Duodenal mucosa (tissue), 2 donors: Measurements from ENCODE around the gene TPCN1.

Experiments
- H3K27ac ChIP-seq: one replicate; pipeline ENCODE4 v1.7.0; 2013; ENCODE audit warnings: low read depth, low read length
- H3K27me3 ChIP-seq, 2 donors: one replicate each; pipeline ENCODE4 v1.7.0; 2013; ENCODE audit warnings: low read length in 2 of 2, control low read depth in 1 of 2; ENCODE audit not compliant: insufficient read depth in 2 of 2, control insufficient read depth in 1 of 2
- H3K36me3 ChIP-seq, 2 donors: one replicate each; pipeline ENCODE4 v1.7.0; 2013; ENCODE audit warnings: low read length in 2 of 2, control low read depth in 1 of 2; ENCODE audit not compliant: insufficient read depth in 2 of 2, control insufficient read depth in 1 of 2
- H3K4me1 ChIP-seq, 2 donors: one replicate each; pipeline ENCODE4 v1.7.0; 2013; ENCODE audit warnings: low read length in 2 of 2, control low read depth in 1 of 2; ENCODE audit not compliant: insufficient read depth in 2 of 2, control insufficient read depth in 1 of 2
- H3K4me3 ChIP-seq, 2 donors: one replicate each; pipeline ENCODE4 v1.7.0; 2013; ENCODE audit warnings: low read length in 2 of 2, low read depth in 1 of 2
- H3K9ac ChIP-seq, 2 donors: one replicate each; pipeline ENCODE4 v1.7.0; 2013; ENCODE audit warnings: low read length in 2 of 2, low read depth in 1 of 2
- H3K9me3 ChIP-seq, 2 donors: one replicate each; pipeline ENCODE4 v1.7.0; 2013; ENCODE audit warnings: low read length in 2 of 2, control low read depth in 1 of 2; ENCODE audit not compliant: control insufficient read depth in 1 of 2

Gene TPCN1

DNA sequence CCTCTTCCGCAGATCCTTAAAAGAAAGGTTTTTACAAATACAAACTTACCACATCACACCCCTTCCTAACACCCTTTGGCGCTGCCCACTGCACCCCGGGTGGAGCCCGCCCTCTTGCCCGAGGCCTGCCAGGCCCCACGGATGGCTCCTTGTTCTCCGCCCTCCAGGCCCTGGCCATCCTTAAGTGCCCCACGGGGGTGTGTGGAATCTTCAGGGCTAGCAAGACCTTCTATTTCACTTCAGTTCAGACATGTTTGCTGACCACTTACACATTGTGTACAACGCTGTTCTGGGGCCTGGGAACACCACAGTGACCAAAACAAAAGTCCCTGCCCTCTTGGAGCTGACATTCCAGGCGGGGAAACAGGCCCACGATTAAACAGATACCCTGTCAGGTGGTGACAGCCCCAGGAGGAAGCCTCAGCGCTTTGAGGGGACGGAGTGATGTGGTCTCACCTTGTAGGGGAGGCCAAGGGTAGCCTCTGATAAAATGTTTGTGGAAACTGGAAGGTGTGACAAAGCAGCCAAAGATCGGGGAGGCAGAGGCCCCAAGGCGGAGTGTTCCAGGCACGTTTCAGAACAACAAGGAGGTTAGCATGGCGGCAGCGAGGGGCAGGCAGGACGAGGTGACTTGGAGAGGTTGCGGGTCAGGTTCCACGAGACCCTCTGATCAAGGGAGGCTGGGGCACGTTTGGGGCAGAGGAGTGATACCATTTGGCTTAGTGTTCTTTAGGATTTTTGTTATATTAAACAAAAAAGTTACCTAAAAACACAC is 27.0 kb downstream of the TPCN1 start:
- H3K4me1 ChIP-seq, result peaks cover 35 to 40% of the 10 kb centered on the region in 2 donors
- H3K9ac ChIP-seq, result no peak overlapping the region

DNA sequence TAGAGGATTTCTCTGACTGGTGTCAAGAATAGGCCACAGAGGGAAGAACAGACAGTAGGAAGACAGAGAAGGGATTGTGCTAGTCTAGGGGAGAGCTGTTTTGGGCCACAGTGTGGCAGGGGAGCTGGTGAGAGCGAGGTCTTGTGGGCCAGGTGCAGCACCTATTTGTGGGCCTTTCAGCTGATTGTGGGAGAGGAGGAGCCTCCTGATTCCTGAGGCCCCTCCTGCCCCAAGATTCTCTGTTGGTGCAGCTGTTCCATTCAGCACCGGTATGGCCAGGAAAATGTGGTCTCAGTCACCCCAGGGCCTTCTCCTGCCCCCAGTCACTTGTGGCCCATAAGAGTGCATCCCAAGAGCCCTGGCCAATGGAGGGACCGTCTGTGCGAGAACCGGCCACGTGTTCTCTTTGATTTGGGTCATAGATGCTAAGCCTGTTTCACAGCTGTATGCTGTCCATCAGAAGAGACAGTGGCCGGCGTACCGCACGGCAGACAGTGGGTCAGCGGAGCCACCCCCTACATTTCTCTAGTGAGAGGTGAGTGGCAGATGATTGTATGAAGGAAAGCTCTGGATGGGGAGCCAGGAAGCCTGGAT is 27.7 kb downstream of the TPCN1 start:
- Histone ChIP-seq H3K4me3 (no peak overlapping the region), H3K9ac (no peak overlapping the region), H3K4me1 (peaks cover 31 to 37% of the 10 kb centered on the region in 2 donors), H3K27me3 (no peaks in the 10 kb centered on the region), H3K27ac (no peak overlapping the region), H3K36me3 (peaks cover 10 to 61% of the 10 kb centered on the region in 2 donors), H3K9me3 (peaks cover 0 to 9% of the 10 kb centered on the region in 2 donors)

More for the DNA sequence above, 27.0 kb downstream of the TPCN1 start:
- Histone ChIP-seq H3K36me3 (peaks cover 10 to 55% of the 10 kb centered on the region in 2 donors), H3K4me3 (no peak overlapping the region), H3K27me3 (no peaks in the 10 kb centered on the region), H3K9me3 (peaks cover 0 to 4% of the 10 kb centered on the region in 2 donors), H3K27ac (no peak overlapping the region)

DNA sequence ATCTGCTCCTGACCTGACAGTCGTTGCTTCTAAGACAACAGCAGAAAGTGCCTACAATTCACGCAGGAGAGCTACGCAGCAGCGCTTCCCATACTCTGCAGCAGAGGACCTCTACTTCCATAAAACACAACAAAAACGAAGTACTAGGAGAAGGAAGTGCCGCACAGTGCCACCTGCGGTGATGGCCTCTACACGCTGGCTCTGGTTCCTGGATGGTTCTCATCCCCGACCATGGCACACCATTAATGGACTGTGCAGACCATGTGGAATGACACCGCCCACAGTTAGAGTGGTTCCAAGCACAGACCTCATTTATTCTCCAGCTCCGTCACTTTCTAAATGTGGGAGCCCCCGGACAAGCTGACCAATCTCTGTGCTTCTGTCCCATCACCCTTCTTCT is 28.3 kb downstream of the TPCN1 start:
- H3K4me1 ChIP-seq, result peaks cover 25 to 31% of the 10 kb centered on the region in 2 donors
- H3K36me3 ChIP-seq, result peaks cover 10 to 59% of the 10 kb centered on the region in 2 donors
- H3K9me3 ChIP-seq, result peaks cover 0 to 9% of the 10 kb centered on the region in 2 donors
- no peak overlapping the region for H3K4me3 ChIP-seq
- H3K9ac ChIP-seq, result no peak overlapping the region
- H3K27me3 ChIP-seq, result no peaks in the 10 kb centered on the region
- no peak overlapping the region for H3K27ac ChIP-seq

DNA sequence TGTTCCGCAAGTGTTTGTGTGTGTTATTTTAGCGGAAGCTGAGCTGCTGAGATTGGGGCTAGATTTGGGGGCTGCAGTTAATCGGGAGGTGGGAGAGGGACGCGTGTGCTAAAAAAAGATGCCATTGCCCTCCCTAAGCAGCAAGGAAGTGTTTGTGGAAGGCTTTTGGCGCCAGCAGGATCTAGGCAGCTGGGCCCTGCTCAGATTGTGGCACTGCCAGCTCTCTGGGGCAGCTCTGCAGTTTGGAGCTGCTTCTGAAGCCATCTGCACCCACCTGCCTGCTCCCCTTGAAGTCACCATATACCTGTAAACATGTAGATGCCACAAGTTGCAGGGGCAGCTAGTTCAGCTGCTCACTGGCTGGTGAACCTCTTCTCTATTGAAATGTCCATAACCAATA is 28.8 kb downstream of the TPCN1 start:
- Histone ChIP-seq H3K4me3 (no peak overlapping the region), H3K4me1 (peaks cover 20 to 26% of the 10 kb centered on the region in 2 donors), H3K9me3 (peaks cover 0 to 9% of the 10 kb centered on the region in 2 donors), H3K27me3 (no peaks in the 10 kb centered on the region), H3K9ac (no peak overlapping the region), H3K36me3 (peaks cover 12 to 57% of the 10 kb centered on the region in 2 donors), H3K27ac (no peak overlapping the region)

DNA sequence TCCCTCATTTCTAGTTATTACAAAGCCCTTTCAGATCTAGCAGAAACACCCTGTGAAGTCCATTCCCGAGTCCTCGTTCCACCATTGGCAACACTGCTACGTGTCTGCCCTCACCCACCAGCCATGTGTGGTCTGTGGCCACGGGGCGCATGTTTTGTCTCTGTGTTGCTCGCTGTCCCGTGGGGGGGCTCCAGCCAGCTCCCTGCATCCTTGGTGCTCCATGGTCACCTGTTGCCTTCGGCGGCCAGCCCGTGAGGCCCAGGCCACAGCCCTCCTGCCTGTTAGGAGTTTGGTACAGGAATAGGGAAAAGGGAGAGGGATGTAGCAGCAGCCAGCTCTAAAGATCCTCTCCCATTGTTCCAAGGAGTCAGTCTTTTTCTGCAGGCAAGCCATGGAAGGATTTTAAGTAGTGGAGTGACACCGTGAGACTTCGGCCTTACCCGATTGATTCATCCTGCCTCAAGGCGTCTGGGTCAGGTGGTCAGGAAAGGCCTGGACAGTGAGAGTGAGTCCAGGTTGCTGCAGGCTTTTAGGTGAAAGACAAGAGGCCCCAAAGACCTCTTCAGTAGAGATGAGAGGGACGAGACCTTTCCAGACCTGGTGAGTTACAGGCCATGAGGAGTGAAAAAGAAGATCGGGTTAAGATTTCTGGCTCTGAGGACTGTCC is 30.3 kb downstream of the TPCN1 start:
- no peaks in the 10 kb centered on the region for H3K27me3 ChIP-seq
- H3K9ac ChIP-seq, result no peak overlapping the region
- H3K4me1 ChIP-seq, result peaks cover 12 to 14% of the 10 kb centered on the region in 2 donors
- H3K27ac ChIP-seq, result no peak overlapping the region
- no peak overlapping the region for H3K4me3 ChIP-seq
- H3K36me3 ChIP-seq, result peaks cover 12 to 53% of the 10 kb centered on the region in 2 donors
- peaks cover 0 to 9% of the 10 kb centered on the region in 2 donors for H3K9me3 ChIP-seq

DNA sequence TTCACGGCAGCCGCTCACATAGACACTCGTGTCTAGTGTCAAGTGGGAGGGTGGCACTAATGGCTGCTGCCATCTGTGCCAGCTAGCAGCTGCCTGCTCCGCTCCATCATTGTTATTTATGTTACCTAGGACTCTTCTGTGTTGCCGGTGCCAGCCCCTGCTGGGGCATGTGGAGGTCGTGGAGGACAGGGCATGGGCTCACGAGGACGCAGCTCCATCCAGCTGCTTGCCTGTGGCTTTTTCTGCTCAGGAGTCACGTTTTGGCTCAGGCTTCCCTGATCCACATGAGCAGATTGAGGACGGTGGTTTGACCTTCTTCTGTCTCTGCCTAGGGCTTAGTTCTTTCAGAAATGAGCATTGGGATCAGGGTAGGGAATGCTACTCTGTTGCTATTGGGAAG is 31.2 kb downstream of the TPCN1 start:
- H3K27me3 ChIP-seq, result no peaks in the 10 kb centered on the region
- H3K4me1 ChIP-seq, result peaks cover 3 to 4% of the 10 kb centered on the region in 2 donors
- peaks cover 9 to 45% of the 10 kb centered on the region in 2 donors for H3K36me3 ChIP-seq
- H3K9me3 ChIP-seq, result peaks cover 0 to 9% of the 10 kb centered on the region in 2 donors
- no peak overlapping the region for H3K27ac ChIP-seq
- H3K9ac ChIP-seq, result no peak overlapping the region
- no peak overlapping the region for H3K4me3 ChIP-seq

DNA sequence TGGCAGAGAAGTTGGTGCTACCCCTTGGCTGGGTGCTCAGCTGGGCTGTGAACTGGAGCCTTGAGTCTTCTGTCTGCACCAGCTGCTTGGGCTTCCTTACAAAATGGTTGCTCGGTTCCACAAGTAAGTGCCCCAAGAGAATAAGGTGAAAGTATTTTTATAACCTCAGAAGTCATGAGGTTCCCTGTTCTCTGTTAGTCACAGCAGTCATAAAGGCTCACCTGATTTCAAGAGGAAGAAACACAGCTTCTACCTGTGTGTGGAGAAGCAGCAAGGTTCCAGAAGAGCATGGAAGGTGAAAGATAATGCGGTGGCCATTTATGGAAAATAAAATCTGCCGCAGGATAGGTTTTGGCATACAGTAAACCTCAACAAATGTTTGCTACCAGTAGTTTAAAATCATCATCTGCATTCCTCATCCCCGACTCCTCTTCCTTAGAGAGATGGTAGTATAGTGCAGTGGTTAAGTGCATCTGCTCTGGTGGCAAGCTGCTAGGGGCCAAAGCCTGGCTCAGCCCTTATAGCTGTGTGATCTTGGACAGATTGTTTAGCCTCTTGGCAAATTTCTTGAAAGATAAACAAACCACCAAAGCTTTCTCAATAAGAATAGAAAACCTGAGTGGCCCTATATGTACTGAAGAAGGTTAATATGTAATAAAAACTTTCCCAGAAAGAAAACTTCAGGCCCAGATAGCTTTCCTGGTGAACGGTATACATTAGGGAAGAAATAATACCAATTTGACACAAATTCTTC is 32.4 kb downstream of the TPCN1 start:
- H3K27me3 ChIP-seq, result no peaks in the 10 kb centered on the region
- no peak overlapping the region for H3K4me3 ChIP-seq
- H3K27ac ChIP-seq, result no peak overlapping the region
- H3K4me1 ChIP-seq, result peaks cover 2 to 4% of the 10 kb centered on the region in 2 donors
- H3K36me3 ChIP-seq, result peaks cover 9 to 39% of the 10 kb centered on the region in 2 donors
- H3K9me3 ChIP-seq, result peaks cover 0 to 9% of the 10 kb centered on the region in 2 donors
- H3K9ac ChIP-seq, result no peak overlapping the region

DNA sequence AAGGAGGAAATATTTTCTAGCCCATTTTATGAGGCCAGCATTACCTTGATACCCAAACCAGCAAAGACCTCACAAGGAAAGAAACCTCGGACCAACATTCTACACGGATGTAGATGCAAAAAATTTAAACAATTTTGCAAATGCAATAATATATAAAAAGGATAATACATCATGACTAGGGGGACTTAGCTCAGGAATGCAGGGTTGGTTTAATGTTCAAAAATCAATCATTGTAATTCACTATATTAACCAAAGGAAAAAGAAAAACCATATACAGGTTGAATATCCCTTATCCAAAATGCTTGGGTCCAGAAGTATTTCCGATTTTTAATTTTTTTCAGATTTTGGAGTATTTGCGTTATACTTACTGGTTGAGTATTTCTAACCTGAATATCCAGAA is 33.0 kb downstream of the TPCN1 start:
- peaks cover 0 to 9% of the 10 kb centered on the region in 2 donors for H3K9me3 ChIP-seq
- no peak overlapping the region for H3K9ac ChIP-seq
- H3K4me3 ChIP-seq, result no peak overlapping the region
- peaks cover 6 to 9% of the 10 kb centered on the region in 2 donors for H3K4me1 ChIP-seq
- peaks cover 9 to 33% of the 10 kb centered on the region in 2 donors for H3K36me3 ChIP-seq
- no peaks in the 10 kb centered on the region for H3K27me3 ChIP-seq
- no peak overlapping the region for H3K27ac ChIP-seq

DNA sequence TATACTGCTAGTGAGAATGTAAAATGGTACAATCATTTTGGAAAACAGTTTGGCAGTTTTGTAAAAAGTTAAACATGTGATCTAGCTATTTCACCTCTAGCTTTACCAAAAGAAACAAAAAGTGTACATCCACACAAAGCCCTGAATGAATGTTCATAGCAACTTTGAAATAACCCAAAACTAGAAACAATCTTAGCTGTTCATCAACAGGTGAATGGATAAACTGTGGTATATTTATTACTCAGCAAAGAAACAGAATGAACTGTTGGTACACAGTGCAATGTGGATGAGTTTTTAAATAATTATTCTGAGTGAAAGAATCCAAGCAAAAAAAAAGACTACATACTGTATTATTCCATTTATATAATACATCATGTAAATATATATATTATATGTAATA is 36.3 kb downstream of the TPCN1 start:
- H3K4me3 ChIP-seq, result no peak overlapping the region
- H3K27ac ChIP-seq, result no peak overlapping the region
- H3K9me3 ChIP-seq, result peaks cover 0 to 6% of the 10 kb centered on the region in 2 donors
- H3K36me3 ChIP-seq, result peaks cover 11 to 28% of the 10 kb centered on the region in 2 donors
- no peaks in the 10 kb centered on the region for H3K27me3 ChIP-seq
- H3K9ac ChIP-seq, result no peak overlapping the region
- peaks cover 18 to 20% of the 10 kb centered on the region in 2 donors for H3K4me1 ChIP-seq
